HG02610 (cell line): ENCODE results near the gene TMEM128.
"Not testable (repeated sequence)": the region's sequence is repeated elsewhere in the genome, so short reads cannot be mapped to it uniquely, and the experiment has no call there.

Experiments
- ATAC-seq: cut with Tn5 transposase; IDR thresholded peaks from one replicate; pipeline ENCODE4 v1.9.1; 2021; ENCODE audit warnings: mild to moderate bottlenecking, moderate library complexity; ENCODE audit not compliant: unreplicated experiment

TMEM128 gene

GRCh38 chr4:4256799-4257198 lies 8.8 kb upstream of the TMEM128 start:
- ATAC-seq, result no peak

GRCh38 chr4:4254666-4255065 lies 6.6 kb upstream of the TMEM128 start:
- ATAC-seq, result no peak

GRCh38 chr4:4254199-4254598 lies 6.2 kb upstream of the TMEM128 start:
- ATAC-seq, result no peak

- no peak for ATAC-seq
Measured at GRCh38 chr4:4249866-4250265, 1.8 kb upstream of the TMEM128 start.

GRCh38 chr4:4249342-4249741 lies 1.3 kb upstream of the TMEM128 start:
- ATAC-seq, result not testable (repeated sequence)

- ATAC-seq, result no peak
Measured at GRCh38 chr4:4248885-4249203, 821 bp upstream of the TMEM128 start.

GRCh38 chr4:4247696-4248028 lies 361 bp downstream of the TMEM128 start:
- peak; percentile 29 for ATAC-seq

GRCh38 chr4:4245172-4245571 lies 2.9 kb downstream of the TMEM128 start:
- ATAC-seq, result no peak

- not testable (repeated sequence) for ATAC-seq
Measured at GRCh38 chr4:4239551-4239950, 8.5 kb downstream of the TMEM128 start.

GRCh38 chr4:4233610-4234009 lies 14.4 kb downstream of the TMEM128 start:
- ATAC-seq, result no peak

GRCh38 chr4:4228356-4228668 lies 19.7 kb downstream of the TMEM128 start:
- no peak for ATAC-seq

GRCh38 chr4:4227510-4228355 lies 20.3 kb downstream of the TMEM128 start:
- ATAC-seq, result no peak

- ATAC-seq, result no peak
Measured at GRCh38 chr4:4226606-4227438, 21.2 kb downstream of the TMEM128 start, which contains the start of gene OTOP1. OTOP1 (minus strand) TSS chr4:4226929; CDS start chr4:4226864, 65 bp downstream.

- no peak for ATAC-seq
Measured at GRCh38 chr4:4225915-4226605, 22.0 kb downstream of the TMEM128 start.

- no peak for ATAC-seq
Measured at GRCh38 chr4:4217113-4217512, 30.9 kb downstream of the TMEM128 start.

GRCh38 chr4:4216648-4217047 lies 31.4 kb downstream of the TMEM128 start:
- no peak for ATAC-seq

GRCh38 chr4:4213674-4214073 lies 34.3 kb downstream of the TMEM128 start:
- not testable (repeated sequence) for ATAC-seq

- no peak for ATAC-seq
Measured at GRCh38 chr4:4206204-4206603, 41.8 kb downstream of the TMEM128 start.

GRCh38 chr4:4204401-4204745 lies 43.6 kb downstream of the TMEM128 start:
- ATAC-seq, result no peak

- ATAC-seq, result no peak
Measured at GRCh38 chr4:4203688-4204400, 44.2 kb downstream of the TMEM128 start.

GRCh38 chr4:4202510-4202909 lies 45.5 kb downstream of the TMEM128 start:
- ATAC-seq, result no peak
